ENCODE results near the gene RBBP8NL. TPM values are rescaled to one million over a fixed set of nuclear protein-coding genes. Genes with fewer than 3 reads are reported as not detected.
A peak's percentile ranks its signal among the peaks of the same experiment; 100 is the strongest.

Gene RBBP8NL
- total and polyA plus RNA-seq, 9 of the 15 experiments (the other 6 are each of a cell fraction or from before 2014, with no cell fraction given), result not detected

- WGBS (ENCODE audit: insufficient coverage, low coverage, missing lambda C conversion rate), result 12% methylated on average over 4 of the region's 6 CpGs
- CTCF ChIA-PET (ENCODE audit: low intra/inter-chr PET ratio), result no interaction called here
- H3K36me3 ChIP-seq (ENCODE audit: control insufficient read depth, insufficient read depth, low read length), result no peaks in the 10 kb centered on the region
- H3K9me3 ChIP-seq (replicated peaks; ENCODE audit: control insufficient read depth, insufficient read depth, low read depth, low read length), result no peaks in the 10 kb centered on the region
- ATAC-seq (peak; percentile 24; the same call in 2 of the 3 replicates), DNase-seq (ENCODE audit: extremely low read depth in 1 of 4, low spot score in 3 of 4) (no peak), FAIRE-seq (no peak)
- H3K4me2 ChIP-seq (ENCODE audit: insufficient read depth, low read length), result no peak overlapping the region
- in situ Hi-C loops (cut with MboI), result no loop called here
- H3K4me1 ChIP-seq (replicated peaks in 1 of 2; ENCODE audit: control insufficient read depth in 2 of 2, insufficient read depth in 2 of 2, low read length in 2 of 2), result peaks cover 23 to 55% of the 10 kb centered on the region in 2 experiments; a peak in 4 of 5 replicates
- no peak overlapping the region for H3K4me3 ChIP-seq
- H2AFZ ChIP-seq (ENCODE audit: low read depth, low read length), result no peak overlapping the region
- no peak overlapping the region for H3K27ac ChIP-seq (ENCODE audit: extremely low read depth, low read depth, low read length)
- no TSS peak for BruUV-seq (replicated peaks)
- no peaks in the 10 kb centered on the region; the same call in 1 of the 2 replicates for H4K20me1 ChIP-seq (replicated peaks; ENCODE audit: control insufficient read depth, insufficient read depth, low read length)
- intact Hi-C loops (cut with micrococcal nuclease), result no loop called here
- no peaks in the 10 kb centered on the region for H3K79me2 ChIP-seq (ENCODE audit: control insufficient read depth, insufficient read depth, low read length)
- H3K9ac ChIP-seq (ENCODE audit: insufficient read depth in 1 of 2, low read depth in 2 of 2, low read length in 2 of 2), result 0 out of 4 replicates have a peak overlapping the region, but pooled peaks of 1 of the 2 experiments have one; percentile 8
- POLR2A ChIA-PET, result interaction anchor here (1.1 to 1.8 kb wide), 3 partner anchors 10 to 28 kb away, joined by 4 to 9 read pairs (median 6); no protein-coding TSS in a partner anchor
- H3K27me3 ChIP-seq (ENCODE audit: control insufficient read depth in 2 of 2, insufficient read depth in 2 of 2, low read length in 2 of 2), result peaks cover 7 to 23% of the 10 kb centered on the region in 2 experiments; a peak in 4 of 5 replicates
- H3K9me1 ChIP-seq (ENCODE audit: control insufficient read depth, insufficient read depth, low read length), result no peaks in the 10 kb centered on the region
- TF ChIP-seq TAL1 (IDR thresholded peaks at IDR 0.05) (no peak), MAFG (tag; conservative IDR thresholded peaks at IDR 0.05) (peak; percentile 52; the same call in 1 of the 2 replicates), LCOR (CRISPR knock-in tag; IDR thresholded peaks at IDR 0.05) (no peak), SMAD4 (CRISPR knock-in tag; conservative IDR thresholded peaks at IDR 0.05) (no peak), SNIP1 (IDR thresholded peaks at IDR 0.05; ENCODE audit: low read depth) (no peak), C11orf30 (IDR thresholded peaks at IDR 0.05; ENCODE audit: low read depth) (peak; percentile 61; the same call in 1 of the 2 replicates), SMAD3 (CRISPR knock-in tag; conservative IDR thresholded peaks at IDR 0.05) (no peak), ARID1B (IDR thresholded peaks at IDR 0.05) (0 out of 2 replicates have a peak, but pooled peaks have one; percentile 22), RBFOX2 (IDR thresholded peaks at IDR 0.05; ENCODE audit: low read depth, low read length) (no peak), HCFC1 (IDR thresholded peaks at IDR 0.05; ENCODE audit: low read depth, low read length) (no peak), ZBTB33 (CRISPR knock-in tag; IDR thresholded peaks at IDR 0.05) (no peak), NUFIP1 (IDR thresholded peaks at IDR 0.05; ENCODE audit: partially characterized antibody) (no peak), HOXB6 (CRISPR knock-in tag; IDR thresholded peaks at IDR 0.05; ENCODE audit: borderline replicate concordance) (no peak), ZNF316 (IDR thresholded peaks at IDR 0.05) (peak; percentile 65), KLF13 (tag; IDR thresholded peaks at IDR 0.05; ENCODE audit: borderline replicate concordance, low read depth) (no peak), MCM3 (IDR thresholded peaks at IDR 0.05) (no peak), HDAC8 (tag; IDR thresholded peaks at IDR 0.05) (no peak), ZBED1 (IDR thresholded peaks at IDR 0.05) (no peak)
- TF ChIP-seq, protein P1, sequence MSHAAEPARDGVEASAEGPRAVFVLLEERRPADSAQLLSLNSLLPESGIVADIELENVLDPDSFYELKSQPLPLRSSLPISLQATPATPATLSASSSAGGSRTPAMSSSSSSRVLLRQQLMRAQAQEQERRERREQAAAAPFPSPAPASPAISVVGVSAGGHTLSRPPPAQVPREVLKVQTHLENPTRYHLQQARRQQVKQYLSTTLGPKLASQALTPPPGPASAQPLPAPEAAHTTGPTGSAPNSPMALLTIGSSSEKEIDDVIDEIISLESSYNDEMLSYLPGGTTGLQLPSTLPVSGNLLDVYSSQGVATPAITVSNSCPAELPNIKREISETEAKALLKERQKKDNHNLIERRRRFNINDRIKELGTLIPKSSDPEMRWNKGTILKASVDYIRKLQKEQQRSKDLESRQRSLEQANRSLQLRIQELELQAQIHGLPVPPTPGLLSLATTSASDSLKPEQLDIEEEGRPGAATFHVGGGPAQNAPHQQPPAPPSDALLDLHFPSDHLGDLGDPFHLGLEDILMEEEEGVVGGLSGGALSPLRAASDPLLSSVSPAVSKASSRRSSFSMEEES (CRISPR knock-in tag; IDR thresholded peaks at IDR 0.05), result no peak
Measured at GRCh38 chr20:62444286-62444685, 16.9 kb upstream of the RBBP8NL start.

Data from K562 (cell line).